Measurements from ENCODE around the gene XPNPEP3. TPM values are rescaled to one million over a fixed set of nuclear protein-coding genes. Genes with fewer than 3 reads are reported as not detected.
A peak's percentile ranks its signal among the peaks of the same experiment; 100 is the strongest.
"Not testable (repeated sequence)": the region's sequence is repeated elsewhere in the genome, so short reads cannot be mapped to it uniquely, and the experiment has no call there.

XPNPEP3 gene
- total RNA-seq, 2 donors from 2014 or later = 27.6 to 32.7 TPM

DNA sequence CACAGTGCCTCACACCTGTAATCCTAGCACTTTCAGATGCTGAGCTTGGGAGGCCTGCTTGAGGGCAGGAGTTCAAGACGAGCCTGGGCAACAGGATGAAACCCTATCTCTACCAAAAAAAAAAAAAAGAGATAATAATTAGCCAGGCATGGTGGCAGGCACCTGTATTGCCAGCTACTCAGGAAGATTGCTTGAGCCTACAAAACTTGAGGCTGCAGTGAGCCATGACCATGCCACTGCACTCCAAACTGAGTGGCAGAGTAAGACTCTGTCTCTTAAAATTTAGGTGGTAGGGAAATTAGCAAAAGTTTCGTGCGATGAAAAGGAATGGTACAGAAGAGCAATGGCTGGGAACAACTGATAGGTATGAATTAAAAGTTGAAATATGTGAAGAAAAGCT lies 18.5 kb upstream of the XPNPEP3 start:
- DNase-seq = no peak
- Mint-ChIP-seq H3K27ac (peak overlapping the region; percentile 26), H3K9me3 (no peaks in the 10 kb centered on the region), H3K4me1 (no peaks in the 10 kb centered on the region), H3K4me3 (no peak overlapping the region), H3K36me3 (ENCODE audit: low read depth) (peaks cover 81% of the 10 kb centered on the region), H3K27me3 (ENCODE audit: insufficient read depth) (no peaks in the 10 kb centered on the region)
- H3K4me3 ChIP-seq (ENCODE audit: low read length) = no peak overlapping the region
- H3K4me1 ChIP-seq (ENCODE audit: control insufficient read depth, insufficient read depth, low read length) = no peaks in the 10 kb centered on the region
- H3K9ac ChIP-seq (ENCODE audit: extremely low read depth, low read length, poor library complexity, severe bottlenecking) = no peak overlapping the region
- no peaks in the 10 kb centered on the region for H3K9me3 ChIP-seq (ENCODE audit: control insufficient read depth, low read length)
- H3K27me3 ChIP-seq (ENCODE audit: control insufficient read depth, insufficient read depth, low read length, poor library complexity, severe bottlenecking) = no peaks in the 10 kb centered on the region
- TF ChIP-seq, protein P1, sequence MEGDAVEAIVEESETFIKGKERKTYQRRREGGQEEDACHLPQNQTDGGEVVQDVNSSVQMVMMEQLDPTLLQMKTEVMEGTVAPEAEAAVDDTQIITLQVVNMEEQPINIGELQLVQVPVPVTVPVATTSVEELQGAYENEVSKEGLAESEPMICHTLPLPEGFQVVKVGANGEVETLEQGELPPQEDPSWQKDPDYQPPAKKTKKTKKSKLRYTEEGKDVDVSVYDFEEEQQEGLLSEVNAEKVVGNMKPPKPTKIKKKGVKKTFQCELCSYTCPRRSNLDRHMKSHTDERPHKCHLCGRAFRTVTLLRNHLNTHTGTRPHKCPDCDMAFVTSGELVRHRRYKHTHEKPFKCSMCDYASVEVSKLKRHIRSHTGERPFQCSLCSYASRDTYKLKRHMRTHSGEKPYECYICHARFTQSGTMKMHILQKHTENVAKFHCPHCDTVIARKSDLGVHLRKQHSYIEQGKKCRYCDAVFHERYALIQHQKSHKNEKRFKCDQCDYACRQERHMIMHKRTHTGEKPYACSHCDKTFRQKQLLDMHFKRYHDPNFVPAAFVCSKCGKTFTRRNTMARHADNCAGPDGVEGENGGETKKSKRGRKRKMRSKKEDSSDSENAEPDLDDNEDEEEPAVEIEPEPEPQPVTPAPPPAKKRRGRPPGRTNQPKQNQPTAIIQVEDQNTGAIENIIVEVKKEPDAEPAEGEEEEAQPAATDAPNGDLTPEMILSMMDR (conservative IDR thresholded peaks at IDR 0.05) = no peak
- H3K36me3 ChIP-seq (ENCODE audit: control insufficient read depth, insufficient read depth, low read length) = peaks cover 97% of the 10 kb centered on the region
- no peak overlapping the region for H3K27ac ChIP-seq (ENCODE audit: low read depth, low read length)
- 95 to 100% methylated on average over 2 to 3 of the region's 3 CpGs for WGBS, 2 experiments (ENCODE audit: insufficient coverage in 1 of 2, insufficient read length in 1 of 2)

DNA sequence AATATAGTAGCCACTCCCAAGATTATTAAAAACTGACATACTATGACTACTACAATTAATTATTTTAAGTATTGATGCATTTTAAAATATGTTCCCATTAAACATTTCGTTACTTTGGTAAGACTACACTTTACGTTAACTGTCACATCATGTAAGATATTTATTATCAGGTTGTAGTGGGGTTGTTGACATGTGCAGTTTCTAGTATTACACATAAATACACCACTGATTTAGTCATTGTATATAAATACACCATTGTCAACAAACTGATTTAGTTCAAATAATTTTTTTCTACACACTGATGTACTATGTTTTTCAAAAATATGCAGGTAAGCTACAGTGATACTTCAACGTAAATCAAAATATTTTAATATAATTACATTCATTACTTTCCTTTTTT lies 12.0 kb upstream of the XPNPEP3 start:
- DNase-seq = no peak
- H3K4me1 ChIP-seq (ENCODE audit: control insufficient read depth, insufficient read depth, low read length) = no peaks in the 10 kb centered on the region
- peaks cover 80% of the 10 kb centered on the region for H3K36me3 Mint-ChIP-seq (ENCODE audit: low read depth)
- H3K27ac Mint-ChIP-seq = no peak overlapping the region
- H3K9me3 ChIP-seq (ENCODE audit: control insufficient read depth, low read length) = no peaks in the 10 kb centered on the region
- WGBS, 2 experiments (ENCODE audit: insufficient coverage in 1 of 2, insufficient read length in 1 of 2) = no CpG with 5 or more reads among the region's 3 CpGs
- no peak overlapping the region for H3K4me3 ChIP-seq (ENCODE audit: low read length)
- H3K9me3 Mint-ChIP-seq = no peaks in the 10 kb centered on the region
- TF ChIP-seq, protein P1 (conservative IDR thresholded peaks at IDR 0.05) = no peak
- no peak overlapping the region for H3K27ac ChIP-seq (ENCODE audit: low read depth, low read length)
- H3K4me1 Mint-ChIP-seq = no peaks in the 10 kb centered on the region
- no peak overlapping the region for H3K4me3 Mint-ChIP-seq
- H3K36me3 ChIP-seq (ENCODE audit: control insufficient read depth, insufficient read depth, low read length) = peaks cover 97% of the 10 kb centered on the region
- H3K27me3 ChIP-seq (ENCODE audit: control insufficient read depth, insufficient read depth, low read length, poor library complexity, severe bottlenecking) = no peaks in the 10 kb centered on the region
- H3K9ac ChIP-seq (ENCODE audit: extremely low read depth, low read length, poor library complexity, severe bottlenecking) = no peak overlapping the region
- no peaks in the 10 kb centered on the region for H3K27me3 Mint-ChIP-seq (ENCODE audit: insufficient read depth)

DNA sequence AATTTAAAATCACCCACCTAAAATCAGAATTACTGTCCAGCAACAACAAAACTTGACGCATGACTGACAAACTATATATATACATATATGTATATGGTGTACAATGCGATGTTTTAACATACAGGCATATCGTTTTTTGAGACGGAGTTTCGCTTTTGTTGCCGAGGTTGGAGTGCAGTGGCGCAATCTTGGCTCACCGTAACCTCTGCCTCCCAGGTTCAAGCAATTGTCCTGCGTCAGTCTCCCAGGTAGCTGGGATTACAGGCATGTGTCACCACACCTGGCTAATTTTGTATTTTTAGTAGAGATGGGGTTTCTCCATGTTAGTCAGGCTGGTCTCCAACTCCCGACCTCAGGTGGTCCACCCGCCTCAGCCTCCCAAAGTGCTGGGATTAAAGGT lies 11.1 kb upstream of the XPNPEP3 start:
- H3K4me3 Mint-ChIP-seq; H3K4me3 ChIP-seq (ENCODE audit: low read length); H3K9ac ChIP-seq (ENCODE audit: extremely low read depth, low read length, poor library complexity, severe bottlenecking); H3K4me1 ChIP-seq (ENCODE audit: control insufficient read depth, insufficient read depth, low read length); H3K27me3 Mint-ChIP-seq (ENCODE audit: insufficient read depth); H3K9me3 ChIP-seq (ENCODE audit: control insufficient read depth, low read length); H3K27ac Mint-ChIP-seq; H3K27me3 ChIP-seq (ENCODE audit: control insufficient read depth, insufficient read depth, low read length, poor library complexity, severe bottlenecking); H3K27ac ChIP-seq (ENCODE audit: low read depth, low read length); H3K9me3 Mint-ChIP-seq; DNase-seq; H3K4me1 Mint-ChIP-seq: not testable (repeated sequence)
- WGBS, 2 experiments (ENCODE audit: insufficient coverage in 1 of 2, insufficient read length in 1 of 2) = 98 to 100% methylated on average over 6 to 10 of the region's 11 CpGs
- peaks cover 97% of the 10 kb centered on the region for H3K36me3 ChIP-seq (ENCODE audit: control insufficient read depth, insufficient read depth, low read length)
- peaks cover 76% of the 10 kb centered on the region for H3K36me3 Mint-ChIP-seq (ENCODE audit: low read depth)

DNA sequence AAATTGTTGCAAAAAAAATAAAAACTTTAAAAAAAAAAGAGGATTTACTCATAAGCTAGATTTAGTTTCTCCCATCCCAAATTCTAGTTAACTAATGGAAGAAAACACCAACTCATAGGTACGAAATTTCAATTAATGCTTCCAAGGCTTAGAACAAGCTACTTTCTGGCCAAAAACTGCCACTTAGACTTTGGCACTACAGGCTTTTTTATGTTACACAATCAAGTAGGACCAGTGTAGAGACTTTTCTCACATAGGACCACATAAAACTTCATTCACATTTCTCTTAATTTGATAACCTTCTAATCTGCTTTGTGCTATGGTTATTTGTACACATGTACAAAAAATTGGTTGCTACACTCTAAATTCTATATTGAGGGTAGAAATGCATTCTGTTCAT lies 3.6 kb upstream of the XPNPEP3 start:
- Mint-ChIP-seq H3K36me3 (ENCODE audit: low read depth) (peaks cover 21% of the 10 kb centered on the region), H3K4me1 (peaks cover 40% of the 10 kb centered on the region), H3K4me3 (peak overlapping the region; percentile 95), H3K27me3 (ENCODE audit: insufficient read depth) (no peaks in the 10 kb centered on the region), H3K9me3 (no peaks in the 10 kb centered on the region), H3K27ac (peak overlapping the region; percentile 71)
- peaks cover 13% of the 10 kb centered on the region for H3K4me1 ChIP-seq (ENCODE audit: control insufficient read depth, insufficient read depth, low read length)
- no peak overlapping the region for H3K9ac ChIP-seq (ENCODE audit: extremely low read depth, low read length, poor library complexity, severe bottlenecking)
- no peaks in the 10 kb centered on the region for H3K9me3 ChIP-seq (ENCODE audit: control insufficient read depth, low read length)
- no peak for DNase-seq
- no peak overlapping the region for H3K27ac ChIP-seq (ENCODE audit: low read depth, low read length)
- peak overlapping the region; percentile 95 for H3K4me3 ChIP-seq (ENCODE audit: low read length)
- H3K27me3 ChIP-seq (ENCODE audit: control insufficient read depth, insufficient read depth, low read length, poor library complexity, severe bottlenecking) = no peaks in the 10 kb centered on the region
- TF ChIP-seq, protein P1 (conservative IDR thresholded peaks at IDR 0.05) = no peak
- WGBS, 2 experiments (ENCODE audit: insufficient coverage in 1 of 2, insufficient read length in 1 of 2) = 92 to 97% methylated on average over 1 of the region's 1 CpG
- H3K36me3 ChIP-seq (ENCODE audit: control insufficient read depth, insufficient read depth, low read length) = peaks cover 58% of the 10 kb centered on the region
